HUES64 (cell line): ENCODE results near the gene SERTAD2.

Source experiments
- H3K27ac ChIP-seq: 2 replicates; pipeline ENCODE4 v1.7.0; 2013; ENCODE audit warnings: low read depth, low read length, inconsistent platforms
- H3K27me3 ChIP-seq: 2 replicates; pipeline ENCODE4 v1.6.1; 2013; ENCODE audit warnings: mild to moderate bottlenecking, low read length; ENCODE audit not compliant: insufficient read depth
- H3K36me3 ChIP-seq: 2 replicates; pipeline ENCODE4 v1.6.1; 2013; ENCODE audit warnings: mild to moderate bottlenecking, low read length; ENCODE audit not compliant: insufficient read depth
- H3K4me1 ChIP-seq: 2 replicates; pipeline ENCODE4 v1.6.1; 2013; ENCODE audit warnings: mild to moderate bottlenecking, low read length, moderate library complexity; ENCODE audit not compliant: insufficient read depth
- H3K4me3 ChIP-seq: 2 replicates; pipeline ENCODE4 v1.5.1; 2013; ENCODE audit warnings: mild to moderate bottlenecking, low read length, moderate library complexity
- H3K9ac ChIP-seq: 2 replicates; pipeline ENCODE4 v1.6.1; 2013; ENCODE audit warnings: mild to moderate bottlenecking, low read depth, low read length
- H3K9me3 ChIP-seq: 2 replicates; pipeline ENCODE4 v1.6.1; 2013; ENCODE audit warnings: low read depth, low read length; ENCODE audit not compliant: insufficient read depth
- WGBS: fragments of 150-250, 120-280 bp; methylation state at CpG from one replicate; pipeline ENCODE4 v1.1.7; 2013; ENCODE audit warnings: missing lambda C conversion rate; 5-methylcytosine and 5-hydroxymethylcytosine counted together

SERTAD2 gene

GRCh38 chr2:64669288-64669687 is 15.6 kb upstream of the SERTAD2 start:
- no peaks in the 10 kb centered on the region for H3K9me3 ChIP-seq
- H3K4me1 ChIP-seq: peaks cover 12% of the 10 kb centered on the region
- H3K4me3 ChIP-seq: no peak overlapping the region
- no peaks in the 10 kb centered on the region for H3K27me3 ChIP-seq
- H3K27ac ChIP-seq: no peak overlapping the region
- H3K9ac ChIP-seq: no peak overlapping the region
- WGBS: 88% methylated on average over 2 of the region's 2 CpGs
- H3K36me3 ChIP-seq: no peaks in the 10 kb centered on the region

GRCh38 chr2:64668542-64668941 is 14.8 kb upstream of the SERTAD2 start:
- H3K9ac ChIP-seq: no peak overlapping the region
- H3K36me3 ChIP-seq: no peaks in the 10 kb centered on the region
- WGBS: 92% methylated on average over 3 of the region's 3 CpGs
- no peaks in the 10 kb centered on the region for H3K27me3 ChIP-seq
- H3K4me3 ChIP-seq: no peak overlapping the region
- H3K9me3 ChIP-seq: no peaks in the 10 kb centered on the region
- H3K27ac ChIP-seq: no peak overlapping the region
- H3K4me1 ChIP-seq: peaks cover 12% of the 10 kb centered on the region

- no peaks in the 10 kb centered on the region for H3K27me3 ChIP-seq
Observed at GRCh38 chr2:64667535-64667934, 13.8 kb upstream of the SERTAD2 start.

GRCh38 chr2:64666810-64667438 is 13.2 kb upstream of the SERTAD2 start:
- Histone ChIP-seq H3K27me3 (no peaks in the 10 kb centered on the region), H3K4me3 (no peak overlapping the region), H3K36me3 (no peaks in the 10 kb centered on the region), H3K9me3 (no peaks in the 10 kb centered on the region), H3K4me1 (peaks cover 12% of the 10 kb centered on the region), H3K27ac (no peak overlapping the region), H3K9ac (no peak overlapping the region)
- 82% methylated on average over 3 of the region's 3 CpGs for WGBS

More at GRCh38 chr2:64667535-64667934, 13.8 kb upstream of the SERTAD2 start:
- Histone ChIP-seq H3K9me3 (no peaks in the 10 kb centered on the region), H3K4me3 (no peak overlapping the region), H3K27ac (no peak overlapping the region), H3K36me3 (no peaks in the 10 kb centered on the region), H3K4me1 (peaks cover 12% of the 10 kb centered on the region), H3K9ac (no peak overlapping the region)
- 89% methylated on average over 1 of the region's 1 CpG for WGBS

GRCh38 chr2:64665709-64666108 is 12.0 kb upstream of the SERTAD2 start:
- peaks cover 12% of the 10 kb centered on the region for H3K4me1 ChIP-seq
- 88% methylated on average over 7 of the region's 8 CpGs for WGBS
- no peak overlapping the region for H3K27ac ChIP-seq

GRCh38 chr2:64663402-64663801 is 9.7 kb upstream of the SERTAD2 start:
- no peak overlapping the region for H3K9ac ChIP-seq
- WGBS: no CpG with 5 or more reads among the region's 1 CpG

More at GRCh38 chr2:64665709-64666108, 12.0 kb upstream of the SERTAD2 start:
- H3K9ac ChIP-seq: no peak overlapping the region
- H3K9me3 ChIP-seq: no peaks in the 10 kb centered on the region
- H3K4me3 ChIP-seq: no peak overlapping the region
- no peaks in the 10 kb centered on the region for H3K27me3 ChIP-seq
- no peaks in the 10 kb centered on the region for H3K36me3 ChIP-seq

GRCh38 chr2:64661741-64662169 is 8.0 kb upstream of the SERTAD2 start:
- H3K9me3 ChIP-seq: no peaks in the 10 kb centered on the region
- no peak overlapping the region for H3K27ac ChIP-seq
- H3K9ac ChIP-seq: no peak overlapping the region
- WGBS: 100% methylated on average over 2 of the region's 2 CpGs
- no peaks in the 10 kb centered on the region for H3K36me3 ChIP-seq
- H3K27me3 ChIP-seq: no peaks in the 10 kb centered on the region
- no peak overlapping the region for H3K4me3 ChIP-seq
- peaks cover 5% of the 10 kb centered on the region for H3K4me1 ChIP-seq

More at GRCh38 chr2:64663402-64663801, 9.7 kb upstream of the SERTAD2 start:
- no peaks in the 10 kb centered on the region for H3K36me3 ChIP-seq
- no peak overlapping the region for H3K4me3 ChIP-seq
- no peaks in the 10 kb centered on the region for H3K9me3 ChIP-seq
- no peaks in the 10 kb centered on the region for H3K27me3 ChIP-seq
- H3K27ac ChIP-seq: no peak overlapping the region
- peaks cover 12% of the 10 kb centered on the region for H3K4me1 ChIP-seq

GRCh38 chr2:64659252-64659651 is 5.5 kb upstream of the SERTAD2 start:
- Histone ChIP-seq H3K27me3 (peaks cover 18% of the 10 kb centered on the region), H3K36me3 (no peaks in the 10 kb centered on the region), H3K4me1 (peaks cover 6% of the 10 kb centered on the region), H3K9ac (no peak overlapping the region), H3K27ac (no peak overlapping the region), H3K9me3 (no peaks in the 10 kb centered on the region), H3K4me3 (no peak overlapping the region)
- 88% methylated on average over 2 of the region's 2 CpGs for WGBS

GRCh38 chr2:64658269-64658668 is 4.6 kb upstream of the SERTAD2 start:
- H3K36me3 ChIP-seq: no peaks in the 10 kb centered on the region
- no peak overlapping the region for H3K4me3 ChIP-seq
- peaks cover 6% of the 10 kb centered on the region for H3K4me1 ChIP-seq
- H3K9me3 ChIP-seq: no peaks in the 10 kb centered on the region
- H3K27me3 ChIP-seq: peaks cover 18% of the 10 kb centered on the region
- no peak overlapping the region for H3K9ac ChIP-seq
- H3K27ac ChIP-seq: no peak overlapping the region
- WGBS: 92% methylated on average over 6 of the region's 6 CpGs

- Histone ChIP-seq H3K27ac (no peak overlapping the region), H3K9ac (no peak overlapping the region), H3K4me1 (peaks cover 6% of the 10 kb centered on the region), H3K36me3 (no peaks in the 10 kb centered on the region), H3K9me3 (no peaks in the 10 kb centered on the region), H3K4me3 (no peak overlapping the region), H3K27me3 (peaks cover 20% of the 10 kb centered on the region)
- WGBS: 87% methylated on average over 2 of the region's 2 CpGs
Observed at GRCh38 chr2:64657411-64657810, 3.7 kb upstream of the SERTAD2 start.

GRCh38 chr2:64656379-64656778 is 2.7 kb upstream of the SERTAD2 start:
- H3K27me3 ChIP-seq: peaks cover 30% of the 10 kb centered on the region
- WGBS: 94% methylated on average over 2 of the region's 2 CpGs
- H3K9ac ChIP-seq: no peak overlapping the region
- H3K9me3 ChIP-seq: no peaks in the 10 kb centered on the region
- H3K4me3 ChIP-seq: no peak overlapping the region
- no peak overlapping the region for H3K27ac ChIP-seq
- H3K36me3 ChIP-seq: no peaks in the 10 kb centered on the region
- peaks cover 16% of the 10 kb centered on the region for H3K4me1 ChIP-seq

GRCh38 chr2:64655873-64656272 is 2.2 kb upstream of the SERTAD2 start:
- H3K4me3 ChIP-seq: no peak overlapping the region
- no peak overlapping the region for H3K27ac ChIP-seq
- no peak overlapping the region for H3K9ac ChIP-seq
- 77% methylated on average over 3 of the region's 3 CpGs for WGBS
- no peaks in the 10 kb centered on the region for H3K9me3 ChIP-seq
- peaks cover 20% of the 10 kb centered on the region for H3K4me1 ChIP-seq
- H3K36me3 ChIP-seq: no peaks in the 10 kb centered on the region
- peaks cover 35% of the 10 kb centered on the region for H3K27me3 ChIP-seq
